Stimulated activated CD4-positive, alpha-beta T cell treated with anti-CD3 and anti-CD28 coated beads, Interleukin-12 subunit alpha, Interleukin-12 subunit beta, amount 100 ng/mL, for 48 hours (primary cell): ENCODE measurements around the gene SLC1A4.

ENCODE experiments used
- DNase-seq, 3 donors: peaks; one replicate each; pipeline ENCODE4 v3.0.0-alpha.2; 2020; ENCODE audit warnings: low read depth in 2 of 3, low spot score in 1 of 3

Gene SLC1A4

DNA sequence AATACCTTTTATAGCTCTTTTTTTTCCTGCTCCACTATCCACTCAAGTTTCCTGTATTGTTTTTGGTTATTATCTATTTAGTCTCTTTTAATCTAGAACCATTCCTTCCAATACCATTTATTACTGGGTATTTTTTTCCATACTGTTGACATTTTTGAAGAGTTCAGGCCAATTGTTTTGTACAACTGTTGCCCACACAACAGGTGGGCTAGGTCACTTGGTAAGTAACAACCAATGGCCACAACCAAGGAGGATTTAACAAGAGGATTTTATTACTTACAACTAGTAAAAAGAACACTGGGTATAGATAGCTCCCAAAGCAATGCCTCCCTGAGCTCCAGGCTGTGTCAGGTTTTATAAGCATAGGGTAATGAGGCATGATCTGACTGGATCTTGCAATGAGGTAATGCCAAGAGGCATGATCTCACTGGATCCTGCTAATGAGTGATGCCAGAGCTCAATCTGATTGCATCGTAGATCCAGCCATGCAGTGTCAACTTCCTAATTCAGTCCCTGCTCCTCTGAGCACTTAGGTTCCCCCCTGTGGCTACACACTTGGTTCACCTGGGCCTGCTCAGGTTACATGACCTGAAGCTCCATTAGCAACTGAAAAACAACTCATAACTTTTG is 59.9 kb downstream of the SLC1A4 start:
- DNase-seq: no peak

DNA sequence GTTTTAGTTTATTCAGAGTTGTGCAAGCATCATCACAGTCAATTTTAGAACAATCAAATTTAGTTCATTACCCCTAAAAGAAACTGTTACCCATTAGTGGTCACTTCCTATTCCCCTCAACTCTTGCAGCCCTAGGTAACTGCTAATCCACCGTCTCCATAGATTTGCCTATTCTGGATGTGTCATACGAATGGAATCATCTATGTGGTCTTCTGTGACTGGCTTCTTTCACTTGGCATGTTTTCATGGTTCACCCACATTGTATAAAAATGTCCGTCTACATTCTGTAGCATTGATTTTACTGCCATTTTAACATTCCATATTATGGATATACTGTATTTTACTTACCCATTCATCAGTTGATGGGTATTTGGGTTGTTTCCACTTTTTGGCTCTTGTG is 61.7 kb downstream of the SLC1A4 start:
- no peak for DNase-seq

DNA sequence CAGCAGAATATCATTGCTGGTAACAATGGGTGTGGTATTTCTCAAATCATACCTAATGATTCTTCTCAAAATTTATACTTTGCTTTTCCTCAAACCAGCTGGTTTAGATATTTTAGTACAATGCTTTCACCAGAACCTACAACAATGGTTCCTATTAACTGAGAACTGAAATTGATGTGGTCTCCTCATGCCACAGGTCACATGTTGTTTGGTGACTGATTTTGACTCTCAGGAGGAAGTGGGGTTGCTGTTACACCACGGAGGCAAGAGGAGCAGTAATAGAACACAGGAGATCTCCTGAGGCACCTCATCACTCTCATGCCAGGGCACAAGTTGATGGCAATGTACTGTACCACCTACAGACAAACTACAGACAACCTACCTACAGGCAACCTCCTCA is 64.0 kb downstream of the SLC1A4 start:
- no peak for DNase-seq

DNA sequence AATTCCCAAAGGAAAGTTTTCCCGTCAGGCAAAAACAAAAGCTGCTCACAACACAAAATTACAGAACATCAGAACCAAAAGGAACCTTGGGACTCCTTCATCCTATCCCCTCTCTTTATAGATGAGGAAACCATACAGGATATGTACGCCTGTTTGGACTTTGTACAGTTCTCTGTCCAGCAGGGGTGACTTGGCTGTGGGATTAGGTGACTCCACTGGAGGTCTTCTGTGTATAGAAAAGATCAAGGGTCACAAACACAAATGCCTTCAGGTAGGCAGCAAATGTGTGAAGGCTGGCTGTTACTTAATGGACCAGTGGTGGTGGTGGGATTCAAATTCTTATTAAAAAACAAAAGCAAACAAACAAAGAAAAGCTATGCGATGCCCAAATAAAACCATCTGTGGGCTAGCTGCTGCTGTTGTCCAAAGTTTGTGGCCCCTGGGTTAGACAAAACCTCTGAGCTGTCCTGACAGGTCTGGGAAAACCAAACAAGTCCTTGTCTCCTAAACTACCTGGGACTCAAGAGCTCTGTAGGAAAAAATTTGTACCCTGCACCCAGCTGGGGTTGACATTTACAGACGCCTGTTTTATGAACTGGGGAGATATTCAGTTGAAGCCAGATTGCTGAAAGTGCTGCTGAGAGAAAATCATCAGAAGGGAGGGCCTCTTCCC is 65.7 kb downstream of the SLC1A4 start:
- no peak for DNase-seq

DNA sequence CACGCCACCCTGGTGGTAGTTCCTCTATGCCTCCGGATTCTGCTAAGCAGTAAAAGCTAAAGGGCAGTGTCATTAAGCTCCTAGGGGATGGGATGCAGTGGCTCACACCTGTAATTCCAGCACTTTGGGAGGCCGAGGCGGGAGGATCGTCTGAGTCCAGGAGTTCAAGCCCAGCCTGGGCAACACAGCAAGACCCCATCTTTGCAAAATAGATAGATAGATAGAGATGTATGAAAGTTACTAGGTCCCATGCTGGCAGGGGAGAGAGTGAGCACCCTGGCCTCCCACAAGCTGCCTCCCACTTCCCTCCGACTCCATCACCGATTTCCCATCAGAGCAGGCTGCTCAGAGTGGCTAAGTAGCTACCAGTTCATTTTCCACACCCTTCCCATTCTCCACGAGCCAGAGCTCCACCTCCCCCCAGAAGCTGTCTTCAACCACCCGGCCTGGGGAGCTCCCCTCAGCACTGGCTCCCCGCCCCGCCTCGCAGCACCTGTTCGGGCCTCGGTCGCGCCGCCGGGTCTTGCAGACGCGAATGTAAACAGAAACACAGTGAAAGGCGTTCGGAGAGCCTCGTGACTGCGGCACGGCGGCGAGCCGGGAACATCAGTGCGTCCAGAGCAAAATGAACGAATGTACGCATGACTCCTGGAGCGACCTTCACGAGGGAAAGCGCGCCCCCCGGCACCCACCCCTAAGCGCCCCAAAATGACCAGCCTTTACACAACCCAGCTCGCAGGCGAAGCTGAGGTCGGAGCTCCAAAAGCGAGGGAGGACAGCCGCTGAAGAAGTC is 66.4 kb downstream of the SLC1A4 start:
- DNase-seq: no peak

DNA sequence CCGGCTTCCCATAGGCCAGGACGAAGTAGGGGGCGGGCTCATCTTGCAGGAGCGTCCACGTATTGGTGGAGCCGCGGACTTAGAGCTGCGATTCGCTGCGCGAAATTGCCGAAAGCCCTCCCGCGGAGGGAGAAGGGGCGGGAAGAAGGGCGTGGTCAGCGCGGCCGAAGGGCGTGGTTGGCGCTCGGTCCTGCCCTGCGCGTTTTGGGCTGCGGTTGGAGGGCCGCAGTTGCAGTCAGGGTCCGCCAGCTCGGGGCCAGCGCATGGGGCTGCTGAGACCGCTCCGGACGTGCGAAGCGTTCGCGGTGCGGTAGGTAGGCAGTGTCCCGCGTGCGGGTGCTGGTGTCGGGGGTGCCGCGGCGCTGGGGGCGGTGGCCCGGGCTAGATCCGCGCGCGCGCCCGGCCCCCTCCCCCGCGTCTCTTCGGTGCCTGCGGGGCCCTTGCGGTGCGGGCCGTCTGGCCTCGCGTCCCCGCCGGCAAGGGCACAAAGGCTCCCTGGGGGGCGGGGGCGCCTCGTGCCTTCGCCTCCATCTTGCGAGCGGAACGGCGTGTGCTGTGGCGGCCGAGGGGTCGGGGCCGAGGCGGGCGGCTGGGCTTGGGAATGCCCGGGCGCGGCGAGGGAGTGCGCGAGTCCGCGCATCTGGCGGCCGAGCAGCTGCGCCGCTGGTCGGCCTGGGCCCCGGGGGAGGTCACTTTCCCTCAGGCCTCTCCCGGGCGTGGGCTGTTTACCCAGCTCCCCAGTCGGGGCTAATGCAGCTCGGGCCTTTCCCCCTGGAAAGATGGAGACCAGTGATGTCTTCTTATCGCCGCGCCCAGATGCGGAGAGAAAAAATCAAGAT is 67.2 kb downstream of the SLC1A4 start, which contains the start of gene CEP68:
Gene CEP68 (plus strand): TSS at position 202 of the 839 bp plus-strand sequence. CDS start 13,029 bp downstream, outside the sequence.
- peak; percentile 93 to 94 (median 94) for DNase-seq

DNA sequence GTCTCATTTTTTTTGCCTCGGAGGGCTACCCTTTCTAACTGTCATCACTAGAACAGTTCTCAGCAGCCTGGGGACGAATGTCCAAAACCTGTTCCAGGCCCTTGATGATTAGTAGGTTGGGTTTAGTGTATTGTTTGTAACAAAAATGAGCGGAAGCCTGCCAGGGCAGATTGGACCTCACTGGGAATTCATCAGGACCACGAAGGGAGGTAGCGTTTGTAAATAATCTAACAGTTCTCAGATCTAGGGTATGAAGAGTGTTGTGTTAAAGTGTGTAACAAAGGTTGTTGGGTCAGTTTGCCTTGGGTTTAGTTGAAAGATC is 67.8 kb downstream of the SLC1A4 start:
- DNase-seq: no peak

DNA sequence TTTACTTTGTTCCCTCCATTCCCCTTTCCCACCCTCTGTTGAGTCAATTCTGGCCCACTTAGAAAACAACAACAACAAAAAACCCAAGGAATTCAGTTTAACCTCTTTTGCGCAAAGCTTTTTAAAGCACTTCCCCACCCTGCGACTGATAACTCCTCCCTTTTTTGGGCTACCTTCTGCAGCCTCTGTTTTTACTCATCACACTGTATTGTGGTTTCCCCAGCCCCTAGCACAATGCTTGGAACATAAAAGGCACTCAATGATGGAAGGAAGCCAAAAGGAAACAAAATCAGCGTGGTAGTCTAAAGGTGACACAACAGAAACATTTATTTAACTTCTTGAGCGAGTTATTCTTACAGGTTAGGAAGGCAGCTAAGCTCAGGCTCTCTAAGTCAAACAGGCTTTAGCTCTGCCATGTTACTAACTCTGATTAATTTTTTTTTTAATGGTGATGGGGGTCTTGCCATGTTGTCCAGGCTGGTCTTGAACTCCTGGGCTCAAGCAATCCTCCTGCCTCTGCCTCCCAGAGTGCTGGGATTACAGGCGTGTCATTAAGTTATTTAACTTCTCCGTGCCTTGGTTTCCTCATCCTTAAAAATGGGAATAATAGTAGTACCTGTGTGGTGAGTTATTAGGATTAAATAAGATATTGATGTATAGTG is 68.3 kb downstream of the SLC1A4 start:
- DNase-seq: peak in 2 of 3 donors; percentile 27 to 47

DNA sequence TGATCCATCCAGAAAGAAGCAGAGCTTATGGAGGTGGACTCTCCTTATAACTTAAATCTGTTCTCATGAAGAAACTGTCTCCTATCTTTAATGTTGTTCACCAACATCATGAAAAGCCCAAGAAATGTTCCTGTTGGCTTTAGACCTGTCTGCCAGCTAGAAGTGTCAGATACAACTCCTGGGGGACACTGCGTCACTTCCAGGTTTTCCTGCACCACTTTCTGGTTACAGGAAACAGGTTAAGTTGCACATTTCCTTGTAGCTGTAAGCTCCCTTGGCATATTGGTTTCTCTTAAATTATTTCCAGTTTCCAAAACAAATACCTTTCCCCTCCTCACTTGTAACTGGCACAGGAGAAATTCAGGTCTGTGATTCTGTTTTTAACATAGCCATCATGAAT is 69.9 kb downstream of the SLC1A4 start:
- DNase-seq: no peak

DNA sequence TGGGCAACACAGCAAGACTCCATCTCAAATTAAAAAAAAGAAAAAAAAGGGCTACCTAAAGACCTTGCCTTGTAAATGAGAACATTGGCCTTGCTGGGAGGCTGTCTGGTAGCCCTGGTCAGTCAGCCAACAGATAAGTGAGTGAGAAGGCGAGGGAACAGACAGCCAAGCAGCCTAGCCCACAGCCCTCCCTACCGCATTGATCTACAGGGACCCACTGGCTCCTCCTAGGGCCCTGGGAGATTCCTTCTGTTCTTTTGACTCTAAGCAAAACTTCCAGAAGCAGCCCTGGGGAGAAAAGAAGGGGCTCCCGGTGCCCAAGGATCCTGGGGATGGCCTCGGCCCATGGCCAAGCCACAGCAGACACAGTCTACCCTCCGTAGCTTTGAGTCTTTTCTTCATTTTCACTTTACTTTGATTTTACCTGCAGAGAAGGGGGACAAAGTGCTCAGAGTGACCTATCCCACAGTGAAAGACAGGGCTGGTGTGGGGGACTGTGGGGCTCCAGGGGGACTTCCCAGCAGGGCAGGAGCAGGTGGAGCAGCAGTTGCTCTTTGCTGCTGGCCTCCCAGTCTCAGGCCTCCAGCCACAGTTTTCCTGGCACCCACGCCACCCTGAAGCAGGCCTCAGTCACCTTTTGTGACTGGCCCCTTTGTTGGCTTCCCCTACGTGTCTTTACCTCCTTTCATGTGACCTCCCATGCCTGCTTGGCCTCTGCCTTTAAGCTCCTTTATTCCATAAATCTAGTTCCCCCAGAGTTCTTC is 72.1 kb downstream of the SLC1A4 start:
- no peak for DNase-seq

DNA sequence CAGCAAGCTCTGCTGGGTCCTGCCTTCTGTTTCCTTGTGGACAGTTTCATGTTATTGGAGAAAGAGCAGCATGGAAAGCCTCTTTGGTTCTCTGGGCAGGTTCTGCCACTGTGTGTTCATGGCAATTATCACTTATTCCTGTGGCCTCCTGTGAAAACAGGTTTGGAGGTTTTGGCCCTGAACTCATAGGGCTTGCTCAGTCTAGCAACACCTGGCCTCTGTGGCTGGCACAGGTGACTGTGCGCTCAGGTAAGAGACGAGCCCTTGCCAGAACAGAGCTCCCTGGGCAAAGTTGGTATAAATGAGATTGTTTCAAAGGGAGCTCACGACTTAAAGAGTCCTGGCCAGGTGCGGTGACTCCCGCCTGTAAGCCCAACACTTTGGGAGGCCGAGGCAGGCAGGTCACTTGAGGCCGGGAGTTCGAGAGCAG is 72.7 kb downstream of the SLC1A4 start:
- DNase-seq: no peak

DNA sequence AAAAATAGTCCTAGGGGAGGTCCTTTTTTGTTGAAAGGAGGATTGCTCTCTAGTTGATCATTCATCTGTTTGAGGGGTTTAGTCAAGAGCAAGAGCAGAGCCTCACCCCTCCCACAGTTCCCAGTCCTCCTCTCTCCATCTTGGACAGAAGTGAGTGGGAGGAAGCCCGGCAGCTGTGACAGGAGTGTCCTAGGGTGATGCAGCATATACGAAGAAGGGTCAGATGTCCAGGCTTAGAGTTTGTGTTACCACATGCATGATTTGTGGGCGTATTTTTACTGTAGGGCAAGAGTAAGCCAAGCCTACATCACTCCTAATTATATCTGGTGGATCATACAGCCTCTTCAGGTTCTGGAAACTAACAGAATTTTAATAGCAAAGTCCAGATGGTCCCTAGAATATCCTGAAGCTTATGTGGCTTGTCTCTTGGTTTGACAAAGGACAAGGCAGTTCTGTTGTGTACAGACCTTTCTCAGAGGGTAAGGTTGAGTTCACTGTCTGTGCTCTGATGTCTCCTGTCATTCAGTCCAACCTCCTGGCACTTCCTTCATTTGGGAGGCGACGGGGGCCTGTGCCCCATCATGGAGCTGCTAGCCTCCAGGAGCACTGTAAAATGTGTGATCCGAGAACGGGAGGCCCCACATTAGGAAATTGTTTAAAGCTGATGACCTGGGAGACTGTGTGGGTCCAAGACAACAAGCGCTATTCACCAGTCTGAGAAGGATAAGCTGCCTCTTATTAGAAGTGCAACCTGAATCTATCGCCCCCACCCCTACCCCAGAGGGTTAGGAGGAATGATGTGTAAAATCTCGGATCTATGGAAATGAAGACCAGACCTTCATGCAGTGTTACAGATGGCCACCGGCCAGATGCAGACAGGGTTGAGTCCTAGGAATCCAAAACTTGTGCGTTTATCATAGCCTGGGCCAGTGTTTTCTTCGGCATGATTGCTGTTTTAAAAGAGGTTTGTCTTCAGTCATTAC is 73.9 kb downstream of the SLC1A4 start:
- DNase-seq: no peak

DNA sequence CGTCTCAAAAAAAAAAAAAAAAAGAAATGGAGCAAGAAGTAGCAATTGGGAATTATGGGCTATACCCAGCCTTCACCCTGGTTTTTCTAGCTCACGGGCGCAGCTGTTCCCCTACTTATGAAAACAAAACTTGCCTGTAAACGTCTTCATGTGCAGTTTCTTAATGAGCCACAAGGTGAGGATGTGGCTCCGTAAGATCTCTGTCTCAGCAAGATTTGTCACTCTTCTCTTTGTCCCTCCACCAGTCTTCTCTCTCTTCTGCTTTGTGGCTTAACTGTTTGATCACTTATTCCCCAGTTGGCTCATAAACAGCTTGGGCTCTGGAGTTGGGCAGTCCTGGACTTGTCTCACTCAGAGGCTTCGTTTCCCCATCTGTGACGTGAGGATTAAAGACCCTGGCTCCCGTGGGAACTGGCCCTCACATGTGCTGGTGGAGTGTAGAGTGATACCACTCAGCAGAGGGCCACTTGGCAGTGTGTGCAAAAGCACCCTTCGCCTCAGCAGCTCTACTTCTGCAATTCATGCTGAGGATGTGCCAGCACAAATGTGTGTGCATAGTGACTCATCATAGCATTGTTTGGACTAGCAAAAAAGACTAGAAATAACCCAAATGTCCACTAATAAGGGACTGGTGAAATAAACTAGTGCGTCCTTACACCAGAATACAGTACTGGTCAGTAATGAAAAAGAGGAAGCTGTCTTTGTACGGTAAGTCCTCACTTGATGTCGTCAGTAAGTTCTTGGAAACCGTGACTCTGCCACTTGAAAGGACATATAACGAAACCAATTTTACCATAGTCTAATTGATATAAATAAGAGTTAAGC is 75.7 kb downstream of the SLC1A4 start:
- peak in 1 of 3 donors; percentile 28 for DNase-seq

DNA sequence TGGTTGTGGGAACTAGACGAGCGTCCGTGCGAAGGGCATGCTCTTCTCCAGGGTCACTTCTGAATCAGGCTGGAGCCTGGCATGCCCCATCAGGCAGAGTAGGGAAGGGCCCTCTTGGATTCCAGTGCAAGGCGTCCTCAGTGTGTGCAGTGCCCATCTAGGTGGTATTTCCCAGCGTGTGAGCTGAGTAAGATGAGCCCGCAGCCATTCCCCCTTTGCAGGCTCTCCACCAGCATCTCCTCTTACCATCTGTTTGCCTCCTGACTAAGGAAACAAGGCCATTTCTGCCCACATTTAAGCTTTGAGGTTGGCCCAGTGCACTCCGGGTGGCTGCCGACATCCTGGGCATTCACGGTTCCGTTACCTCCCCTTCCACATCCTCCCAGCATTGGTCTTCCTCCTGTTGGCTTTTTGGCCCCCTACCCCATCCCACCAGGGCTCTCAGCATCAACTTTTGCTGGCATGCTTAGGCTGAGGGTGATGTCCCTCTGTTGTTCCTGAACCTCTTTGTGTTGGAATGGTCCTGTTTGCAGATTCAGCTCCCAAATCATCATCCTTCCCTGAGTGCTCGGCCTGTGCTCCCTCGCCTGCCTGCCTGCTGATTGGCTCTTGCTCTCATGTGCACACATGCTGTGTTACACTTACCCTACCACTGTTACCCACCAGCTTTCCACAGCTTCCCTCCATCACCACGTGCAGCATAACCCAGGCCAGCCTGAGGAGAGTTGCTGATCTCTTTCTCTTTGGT is 78.8 kb downstream of the SLC1A4 start:
- no peak for DNase-seq

DNA sequence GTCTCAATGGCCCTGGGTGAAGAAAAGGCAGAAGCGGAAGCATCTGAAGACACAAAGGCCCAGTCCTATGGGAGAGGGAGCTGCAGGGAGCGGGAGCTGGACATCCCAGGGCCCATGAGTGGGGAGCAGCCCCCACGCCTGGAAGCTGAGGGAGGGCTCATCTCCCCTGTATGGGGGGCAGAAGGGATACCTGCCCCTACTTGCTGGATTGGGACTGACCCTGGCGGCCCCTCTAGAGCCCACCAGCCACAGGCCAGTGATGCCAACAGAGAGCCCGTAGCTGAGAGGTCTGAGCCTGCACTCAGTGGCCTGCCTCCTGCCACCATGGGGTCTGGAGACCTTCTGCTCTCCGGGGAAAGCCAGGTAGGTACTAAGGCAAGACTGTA is 80.2 kb downstream of the SLC1A4 start:
- DNase-seq: no peak

DNA sequence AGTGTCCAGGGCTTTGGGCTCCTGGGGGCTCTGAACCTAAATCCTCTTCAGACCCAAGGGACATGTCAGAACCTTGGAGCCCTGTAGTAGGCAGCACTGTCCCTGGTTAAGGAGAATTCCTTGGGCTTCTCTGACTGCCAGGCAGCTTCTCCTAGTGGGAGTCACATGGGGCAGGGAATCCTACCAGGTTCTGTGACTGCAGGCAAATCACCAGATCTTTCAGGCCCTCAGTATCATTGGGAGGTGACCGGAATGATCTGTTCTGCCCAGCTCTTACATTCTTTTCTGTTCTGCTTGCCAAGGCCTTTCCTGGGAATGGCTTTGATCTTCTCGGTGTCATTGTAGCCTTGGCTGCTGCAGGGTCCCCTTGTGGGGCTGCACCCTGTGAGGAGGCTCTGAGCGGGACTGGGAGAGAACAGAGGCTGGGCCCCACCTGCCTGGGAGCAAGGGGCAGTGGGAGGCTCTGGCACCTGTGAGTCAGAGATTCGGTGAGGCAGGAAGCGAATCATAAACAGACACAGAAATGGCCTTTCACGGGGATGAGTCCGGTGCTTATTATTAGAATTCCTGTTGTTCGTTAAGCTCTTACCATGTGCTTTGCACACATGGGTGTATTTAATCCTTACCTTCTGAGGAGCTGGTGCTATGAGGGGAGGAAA is 81.1 kb downstream of the SLC1A4 start:
- DNase-seq: no peak

DNA sequence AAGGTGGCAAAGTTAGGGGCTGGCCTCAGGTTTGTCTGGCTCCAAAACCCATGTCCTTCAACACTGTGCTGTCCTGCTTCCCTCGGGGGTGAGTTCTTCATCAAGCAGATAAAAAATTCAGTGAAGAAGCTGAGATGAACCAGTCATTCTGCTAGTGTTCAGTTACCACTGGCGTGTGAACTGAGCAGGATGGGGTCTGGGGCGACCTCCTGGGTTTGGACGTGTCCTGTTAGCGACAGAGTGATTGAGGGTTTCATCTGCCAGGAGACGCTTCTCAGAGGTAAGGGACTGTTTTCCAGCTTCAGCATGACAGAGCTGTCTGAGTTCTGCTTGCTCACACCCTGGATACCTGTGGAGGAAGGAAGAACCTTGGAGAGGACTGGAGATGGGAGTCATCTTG is 81.7 kb downstream of the SLC1A4 start:
- DNase-seq: no peak
